K562 (cell line): Measurements from ENCODE around the gene ZFR2. TPM values are rescaled to one million over a fixed set of nuclear protein-coding genes. Genes with fewer than 3 reads are reported as not detected.

Experiments used
- ARID4B ChIP-seq: sonication (generic); formaldehyde crosslinking; IDR thresholded peaks from 2 replicates; pipeline ENCODE4 v1.8.0; 2022; ENCODE audit warnings: mild to moderate bottlenecking, missing genetic modification reagents
- JUN ChIP-seq, 2 experiments: sonication (generic) in 1 of 2; formaldehyde crosslinking in 1 of 2; IDR thresholded peaks; 2 replicates each; pipeline versions ENCODE4 v1.6.1 to v1.8.0; 2012 to 2022; ENCODE audit warnings: borderline replicate concordance in 2 of 2, mild to moderate bottlenecking in 2 of 2, improper control_type of control experiment in 1 of 2, low read depth in 1 of 2, low read length in 1 of 2, missing genetic modification reagents in 1 of 2
- KAT7 ChIP-seq: sonication (generic); formaldehyde crosslinking; IDR thresholded peaks from 2 replicates; pipeline ENCODE4 v1.8.0; 2022; ENCODE audit warnings: missing genetic modification reagents, mild to moderate bottlenecking, borderline replicate concordance
- KAT8 ChIP-seq: fragments of 450-650 bp; IDR thresholded peaks from 2 replicates; pipeline ENCODE4 v1.6.1; 2016; ENCODE audit warnings: low read depth, mild to moderate bottlenecking
- MCM2 ChIP-seq: fragments of 450-650 bp; IDR thresholded peaks from 2 replicates; pipeline ENCODE4 v1.6.1; 2017; ENCODE audit warnings: low read depth, mild to moderate bottlenecking
- PREB ChIP-seq: sonication (generic); formaldehyde crosslinking; IDR thresholded peaks from 2 replicates; pipeline ENCODE4 v1.8.1; 2023; ENCODE audit warnings: mild to moderate bottlenecking, missing genetic modification reagents
- TFAP4 ChIP-seq: sonication (generic); formaldehyde crosslinking; IDR thresholded peaks from 2 replicates; pipeline ENCODE4 v1.8.0; 2022; ENCODE audit warnings: missing genetic modification reagents, mild to moderate bottlenecking, moderate library complexity, borderline replicate concordance
- TRIM25 ChIP-seq: fragments of 450-650 bp; IDR thresholded peaks from 2 replicates; pipeline ENCODE4 v1.7.0; 2016; ENCODE audit warnings: borderline replicate concordance
- ZHX1 ChIP-seq: fragments of 150-350 bp; conservative IDR thresholded peaks from 2 replicates; pipeline ENCODE4 v1.6.1; 2014; ENCODE audit warnings: low read length
- ZNF384 ChIP-seq: IDR thresholded peaks from 2 replicates; pipeline ENCODE4 v1.6.1; 2012; ENCODE audit warnings: low read depth, low read length, improper control_type of control experiment
- ZNF57 ChIP-seq: fragments of 450-650 bp; formaldehyde crosslinking; IDR thresholded peaks from 2 replicates; pipeline ENCODE4 v1.4.0; 2020; ENCODE audit warnings: mild to moderate bottlenecking, moderate library complexity
- polyA plus RNA-seq, 8 experiments: library from polyadenylated mRNA; depleted of rRNA in 4 of 8; stranded (reverse) in 5 of 8; unstranded in 3 of 8; fragments of >200 nt; fragmentation: Nextera tagmentation in 2 of 8; fragmentation: Illumina TruSeq in 1 of 8; extraction: Ambion mirVana in 2 of 8; extraction: Trizol in 1 of 8; gene quantifications; 2 replicates each; pipeline versions ENCODE4 v1.2.1 to v1.2.3, GENCODE V29; 2011 to 2014; ENCODE audit warnings: inconsistent platforms in 1 of 8, missing spikeins in 1 of 8
- total RNA-seq, 7 experiments: library from RNA; depleted of rRNA in 6 of 7; stranded (reverse); fragments of >200 nt in 6 of 7; fragmentation: Illumina TruSeq in 2 of 7; extraction: Trizol in 2 of 7; gene quantifications; 2 replicates each; pipeline versions ENCODE4 v1.2.1 to v1.2.3, GENCODE V29; 2011 to 2021; ENCODE audit warnings: low replicate concordance in 1 of 7

Gene ZFR2
- total and polyA plus RNA-seq, 9 of the 15 experiments (the other 6 are each of a cell fraction or from before 2014, with no cell fraction given): 0.03 to 0.59 (median 0.07) TPM; not detected in 6

GRCh38 chr19:3761382-3762129 is 107.3 kb downstream of the ZFR2 start, which contains the start of gene APBA3 (continued):
- peak; percentile 75 for TF ChIP-seq ARID4B
- no peak for TF ChIP-seq MCM2
- no peak for TF ChIP-seq KAT8
- no peak for TF ChIP-seq ZNF57 (CRISPR knock-in tag)
- TF ChIP-seq ZHX1: no peak
- TF ChIP-seq TRIM25: no peak
- TF ChIP-seq JUN (IDR thresholded peaks at IDR 0.05; ENCODE audit: borderline replicate concordance, low read depth, low read length): no peak
- TF ChIP-seq JUN (CRISPR knock-in tag; IDR thresholded peaks at IDR 0.05; ENCODE audit: borderline replicate concordance): no peak
- no peak for TF ChIP-seq PREB (CRISPR knock-in tag)
- peak; percentile 65; the same call in 1 of the 2 replicates for TF ChIP-seq KAT7 (CRISPR knock-in tag)
- peak; percentile 89; the same call in 1 of the 2 replicates for TF ChIP-seq TFAP4
- no peak for TF ChIP-seq ZNF384
